K562 (cell line): ENCODE measurements around the gene PLA2G4D. TPM values are rescaled to one million over a fixed set of nuclear protein-coding genes. Genes with fewer than 3 reads are reported as not detected.

Source experiments
- ATAC-seq: fragments of 200-7000 bp; cut with Tn5 transposase; 3 replicates; pipeline ENCODE4 v1.9.1; 2020; ENCODE audit warnings: moderate library complexity
- BruUV-seq: library from RNA; stranded (reverse); fragments of 400-500 nt; replicated peaks from 2 replicates; lab custom pipeline; 2021; lab: Mats Ljungman, UMichigan
- CTCF ChIA-PET: fragments of 300-600 bp; formaldehyde crosslinking; extraction: SDS; loops from one replicate; lab custom pipeline; 2021; ENCODE audit warnings: low intra/inter-chr PET ratio; lab: Yijun Ruan, JAX
- POLR2A ChIA-PET: fragments of 300-600, 350-650 bp; sonication (Branson Sonifier 250); formaldehyde crosslinking; extraction: SDS; loops from one replicate; lab custom pipeline; 2021; ENCODE audit warnings: antibody characterized with exemption, inconsistent platforms; lab: Yijun Ruan, JAX
- DNase-seq, 4 experiments: peaks; one replicate each; pipeline versions ENCODE4 v3.0.0 to v3.0.0-alpha.2; 2011 to 2018; ENCODE audit warnings: low spot score in 3 of 4, mixed read lengths in 3 of 4; ENCODE audit errors: extremely low read depth in 1 of 4
- FAIRE-seq: peaks from 2 replicates; lab custom pipeline; 2011; peaks lifted over from hg19 to GRCh38; lab: Jason Lieb, UNC
- H2AFZ ChIP-seq: 2 replicates; pipeline ENCODE4 v1.6.0; 2011; ENCODE audit warnings: low read depth, low read length, control low read depth, inconsistent platforms
- H3K27ac ChIP-seq: fragments of 200-600 bp; 3 replicates; pipeline ENCODE4 v1.8.0; 2011; ENCODE audit warnings: low read depth, mild to moderate bottlenecking, control low read depth, inconsistent platforms, low read length, moderate library complexity, mixed read lengths; ENCODE audit errors: extremely low read depth
- H3K27me3 ChIP-seq, 2 experiments: fragments of 300-600 bp in 1 of 2; 2 replicates in 1 of 2; 3 replicates in 1 of 2; pipeline versions ENCODE4 v1.6.0 to v1.8.0; 2011; ENCODE audit warnings: inconsistent platforms in 2 of 2, low read length in 2 of 2, mild to moderate bottlenecking in 1 of 2, mixed read lengths in 1 of 2, moderate library complexity in 1 of 2; ENCODE audit not compliant: control insufficient read depth in 2 of 2, insufficient read depth in 2 of 2
- H3K36me3 ChIP-seq: fragments of 300-600 bp; 3 replicates; pipeline ENCODE4 v1.8.0; 2011; ENCODE audit warnings: mild to moderate bottlenecking, low read length, inconsistent platforms; ENCODE audit not compliant: control insufficient read depth, insufficient read depth
- H3K4me1 ChIP-seq, 2 experiments: fragments of 200-600 bp in 1 of 2; replicated peaks in 1 of 2; 2 replicates in 1 of 2; 3 replicates in 1 of 2; pipeline versions ENCODE4 v1.5.1 to v1.8.0; 2011; ENCODE audit warnings: inconsistent platforms in 2 of 2, low read length in 2 of 2, mild to moderate bottlenecking in 1 of 2, mixed read lengths in 1 of 2, moderate library complexity in 1 of 2; ENCODE audit not compliant: control insufficient read depth in 2 of 2, insufficient read depth in 2 of 2
- H3K4me2 ChIP-seq: 2 replicates; pipeline ENCODE4 v1.6.1; 2011; ENCODE audit warnings: low read length, control low read depth, inconsistent platforms, mixed read lengths; ENCODE audit not compliant: insufficient read depth
- H3K4me3 ChIP-seq: fragments of 200-600 bp; sonication (generic), shearing (Covaris generic); 2 replicates; pipeline ENCODE4 v1.5.1; 2016; ENCODE audit warnings: control low read depth, inconsistent platforms
- H3K79me2 ChIP-seq: fragments of 200-600 bp; 3 replicates; pipeline ENCODE4 v1.8.0; 2011; ENCODE audit warnings: low read length, inconsistent platforms; ENCODE audit not compliant: control insufficient read depth, insufficient read depth
- H3K9ac ChIP-seq, 2 experiments: 2 replicates each; pipeline versions ENCODE4 v1.6.0 to v1.6.1; 2011; ENCODE audit warnings: low read depth in 2 of 2, low read length in 2 of 2, control low read depth in 1 of 2, inconsistent platforms in 1 of 2, mild to moderate bottlenecking in 1 of 2, mixed read lengths in 1 of 2; ENCODE audit not compliant: insufficient read depth in 1 of 2
- H3K9me1 ChIP-seq: one replicate; pipeline ENCODE4 v1.6.0; 2011; ENCODE audit warnings: inconsistent platforms, mild to moderate bottlenecking, low read length, moderate library complexity; ENCODE audit not compliant: control insufficient read depth, insufficient read depth
- H3K9me3 ChIP-seq: replicated peaks from 2 replicates; pipeline ENCODE4 v1.5.1; 2011; ENCODE audit warnings: low read depth, low read length, inconsistent platforms; ENCODE audit not compliant: control insufficient read depth, insufficient read depth
- H4K20me1 ChIP-seq: replicated peaks from 2 replicates; pipeline ENCODE4 v1.6.1; 2011; ENCODE audit warnings: low read length, inconsistent platforms, mixed read lengths; ENCODE audit not compliant: control insufficient read depth, insufficient read depth
- BHLHE40 ChIP-seq: IDR thresholded peaks from 2 replicates; pipeline ENCODE4 v1.6.1; 2011; ENCODE audit warnings: low read length, improper control_type of control experiment
- IRF1 ChIP-seq: sonication (generic); formaldehyde crosslinking; IDR thresholded peaks from 2 replicates; pipeline ENCODE4 v1.8.0; 2022; ENCODE audit warnings: missing genetic modification reagents, mild to moderate bottlenecking, borderline replicate concordance
- KDM1A ChIP-seq, 2 experiments: fragments of 450-650 bp; IDR thresholded peaks; 2 replicates each; pipeline ENCODE4 v1.6.1; 2016; ENCODE audit warnings: mild to moderate bottlenecking in 2 of 2
- MCM2 ChIP-seq: fragments of 450-650 bp; IDR thresholded peaks from 2 replicates; pipeline ENCODE4 v1.6.1; 2017; ENCODE audit warnings: low read depth, mild to moderate bottlenecking
- MLX ChIP-seq, 2 experiments: fragments of 450-650 bp in 1 of 2; sonication (generic) in 1 of 2; formaldehyde crosslinking; conservative IDR thresholded peaks; 2 replicates each; pipeline versions ENCODE4 v1.4.0 to v1.8.1; 2020 to 2022; ENCODE audit warnings: mild to moderate bottlenecking in 1 of 2, missing genetic modification reagents in 1 of 2
- ZFP91 ChIP-seq: sonication (generic); formaldehyde crosslinking; IDR thresholded peaks from 2 replicates; pipeline ENCODE4 v1.8.0; 2022; ENCODE audit warnings: mild to moderate bottlenecking, missing genetic modification reagents
- ZKSCAN3 ChIP-seq: fragments of 250-450 bp; sonication (Bioruptor Pico); IDR thresholded peaks from 2 replicates; pipeline ENCODE4 v1.4.0; 2020
- ZNF212 ChIP-seq: fragments of 450-650 bp; formaldehyde crosslinking; IDR thresholded peaks from 2 replicates; pipeline ENCODE4 v1.4.0; 2020; ENCODE audit warnings: mild to moderate bottlenecking
- ZNF232 ChIP-seq: sonication (generic); formaldehyde crosslinking; IDR thresholded peaks from 2 replicates; pipeline ENCODE4 v1.8.0; 2022; ENCODE audit warnings: mild to moderate bottlenecking, missing genetic modification reagents
- ZNF57 ChIP-seq: fragments of 450-650 bp; formaldehyde crosslinking; IDR thresholded peaks from 2 replicates; pipeline ENCODE4 v1.4.0; 2020; ENCODE audit warnings: mild to moderate bottlenecking, moderate library complexity
- WGBS: fragments of 100-300 bp; shearing (Covaris generic); methylation state at CpG from one replicate; pipeline ENCODE4 v1.1.6; 2016; ENCODE audit warnings: low coverage, mixed read lengths; ENCODE audit not compliant: insufficient coverage; ENCODE audit errors: missing lambda C conversion rate; 5-methylcytosine and 5-hydroxymethylcytosine counted together
- in situ Hi-C: fragments of 300-500 bp; cut with MboI; formaldehyde crosslinking; loops from 4 replicates; pipeline ENCODE4 v1.15.0; 2018; ENCODE audit warnings: inconsistent platforms, mixed read lengths
- intact Hi-C: fragments of 100-400 bp; cut with micrococcal nuclease; formaldehyde crosslinking; loops from 2 replicates; pipeline ENCODE4 v1.14.2; 2022
- polyA plus RNA-seq, 8 experiments: library from polyadenylated mRNA; depleted of rRNA in 4 of 8; stranded (reverse) in 5 of 8; unstranded in 3 of 8; fragments of >200 nt; fragmentation: Nextera tagmentation in 2 of 8; fragmentation: Illumina TruSeq in 1 of 8; extraction: Ambion mirVana in 2 of 8; extraction: Trizol in 1 of 8; gene quantifications; 2 replicates each; pipeline versions ENCODE4 v1.2.1 to v1.2.3, GENCODE V29; 2011 to 2014; ENCODE audit warnings: inconsistent platforms in 1 of 8, missing spikeins in 1 of 8
- total RNA-seq, 7 experiments: library from RNA; depleted of rRNA in 6 of 7; stranded (reverse); fragments of >200 nt in 6 of 7; fragmentation: Illumina TruSeq in 2 of 7; extraction: Trizol in 2 of 7; gene quantifications; 2 replicates each; pipeline versions ENCODE4 v1.2.1 to v1.2.3, GENCODE V29; 2011 to 2021; ENCODE audit warnings: low replicate concordance in 1 of 7
- TF ChIP-seq, protein P1 (sequence below), 2 experiments: fragments of 450-650 bp in 1 of 2; sonication (generic) in 1 of 2; formaldehyde crosslinking in 1 of 2; IDR thresholded peaks; 2 replicates each; pipeline versions ENCODE4 v1.7.1 to v1.9.0; 2016 to 2022; ENCODE audit warnings: inconsistent platforms in 1 of 2, mild to moderate bottlenecking in 1 of 2, missing genetic modification reagents in 1 of 2

PLA2G4D gene
- total and polyA plus RNA-seq, 9 of the 15 experiments (the other 6 are each of a cell fraction or from before 2014, with no cell fraction given), result 0.04 TPM; not detected in 8

DNA sequence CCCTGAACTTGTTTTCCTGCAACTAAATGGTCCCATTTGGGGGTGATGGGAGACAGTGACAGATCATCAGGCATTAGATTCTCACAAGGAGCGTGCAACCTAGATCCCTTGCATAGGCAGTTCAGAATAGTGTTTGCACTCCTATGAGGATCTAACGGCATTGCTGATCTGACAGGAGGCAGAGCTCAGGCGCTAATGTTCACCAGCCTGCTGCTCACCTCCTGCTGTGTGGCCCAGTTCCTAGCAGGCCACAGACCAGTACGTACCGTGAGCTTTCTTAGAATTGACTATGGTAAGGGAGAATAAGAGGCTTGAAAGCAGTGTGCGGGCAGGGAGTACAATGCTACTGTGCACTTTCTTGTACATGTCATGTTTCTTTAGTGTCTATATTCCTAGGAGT, 56.0 kb downstream of the PLA2G4D start:
- 5% methylated on average over 6 of the region's 6 CpGs for WGBS
- no peak overlapping the region for H3K9ac ChIP-seq
- no peaks in the 10 kb centered on the region for H3K9me3 ChIP-seq
- in situ Hi-C loops (no loop called here), intact Hi-C loops (no loop called here)
- no peak overlapping the region for H2AFZ ChIP-seq
- ChIA-PET CTCF (no interaction called here), POLR2A (no interaction called here)
- DNase-seq, result no peak
- TF ChIP-seq BHLHE40 (no peak), IRF1 (no peak), ZFP91 (CRISPR knock-in tag) (no peak), ZKSCAN3 (CRISPR knock-in tag) (no peak), ZNF212 (CRISPR knock-in tag) (no peak), ZNF57 (CRISPR knock-in tag) (no peak), MLX (CRISPR knock-in tag; conservative IDR thresholded peaks at IDR 0.05) (no peak), KDM1A (IDR thresholded peaks at IDR 0.05) (no peak), MCM2 (no peak), ZNF232 (CRISPR knock-in tag) (no peak)
- TF ChIP-seq, protein P1, sequence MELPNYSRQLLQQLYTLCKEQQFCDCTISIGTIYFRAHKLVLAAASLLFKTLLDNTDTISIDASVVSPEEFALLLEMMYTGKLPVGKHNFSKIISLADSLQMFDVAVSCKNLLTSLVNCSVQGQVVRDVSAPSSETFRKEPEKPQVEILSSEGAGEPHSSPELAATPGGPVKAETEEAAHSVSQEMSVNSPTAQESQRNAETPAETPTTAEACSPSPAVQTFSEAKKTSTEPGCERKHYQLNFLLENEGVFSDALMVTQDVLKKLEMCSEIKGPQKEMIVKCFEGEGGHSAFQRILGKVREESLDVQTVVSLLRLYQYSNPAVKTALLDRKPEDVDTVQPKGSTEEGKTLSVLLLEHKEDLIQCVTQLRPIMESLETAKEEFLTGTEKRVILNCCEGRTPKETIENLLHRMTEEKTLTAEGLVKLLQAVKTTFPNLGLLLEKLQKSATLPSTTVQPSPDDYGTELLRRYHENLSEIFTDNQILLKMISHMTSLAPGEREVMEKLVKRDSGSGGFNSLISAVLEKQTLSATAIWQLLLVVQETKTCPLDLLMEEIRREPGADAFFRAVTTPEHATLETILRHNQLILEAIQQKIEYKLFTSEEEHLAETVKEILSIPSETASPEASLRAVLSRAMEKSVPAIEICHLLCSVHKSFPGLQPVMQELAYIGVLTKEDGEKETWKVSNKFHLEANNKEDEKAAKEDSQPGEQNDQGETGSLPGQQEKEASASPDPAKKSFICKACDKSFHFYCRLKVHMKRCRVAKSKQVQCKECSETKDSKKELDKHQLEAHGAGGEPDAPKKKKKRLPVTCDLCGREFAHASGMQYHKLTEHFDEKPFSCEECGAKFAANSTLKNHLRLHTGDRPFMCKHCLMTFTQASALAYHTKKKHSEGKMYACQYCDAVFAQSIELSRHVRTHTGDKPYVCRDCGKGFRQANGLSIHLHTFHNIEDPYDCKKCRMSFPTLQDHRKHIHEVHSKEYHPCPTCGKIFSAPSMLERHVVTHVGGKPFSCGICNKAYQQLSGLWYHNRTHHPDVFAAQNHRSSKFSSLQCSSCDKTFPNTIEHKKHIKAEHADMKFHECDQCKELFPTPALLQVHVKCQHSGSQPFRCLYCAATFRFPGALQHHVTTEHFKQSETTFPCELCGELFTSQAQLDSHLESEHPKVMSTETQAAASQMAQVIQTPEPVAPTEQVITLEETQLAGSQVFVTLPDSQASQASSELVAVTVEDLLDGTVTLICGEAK (IDR thresholded peaks at IDR 0.05), result no peak
- TF ChIP-seq, protein P1 (CRISPR knock-in tag; IDR thresholded peaks at IDR 0.05), result no peak
- FAIRE-seq, result no peak
- no peaks in the 10 kb centered on the region; the same call in 1 of the 2 replicates for H4K20me1 ChIP-seq
- no TSS peak for BruUV-seq
- no peak overlapping the region for H3K4me3 ChIP-seq
- no peak overlapping the region for H3K27ac ChIP-seq
- H3K4me1 ChIP-seq, result peaks cover 0 to 11% of the 10 kb centered on the region in 2 experiments; a peak in 1 of 5 replicates
- H3K36me3 ChIP-seq, result no peaks in the 10 kb centered on the region
- H3K79me2 ChIP-seq, result no peaks in the 10 kb centered on the region
- no peak overlapping the region for H3K4me2 ChIP-seq
- no peaks in the 10 kb centered on the region for H3K9me1 ChIP-seq
- ATAC-seq, result no peak
- H3K27me3 ChIP-seq, result peaks cover 32 to 48% of the 10 kb centered on the region in 2 experiments; a peak in 3 of 5 replicates
